Activated CD4-positive, CD25-positive, alpha-beta regulatory T cell (primary cell): ENCODE results near the gene GTF2F1.
A peak's percentile ranks its signal among the peaks of the same experiment; 100 is the strongest.
"Not testable (repeated sequence)": the region's sequence is repeated elsewhere in the genome, so short reads cannot be mapped to it uniquely, and the experiment has no call there.

Experiments used
- DNase-seq, 4 experiments: peaks; one replicate each; lab custom pipeline; 2025; lab: John Stamatoyannopoulos, UW

Gene GTF2F1

DNA sequence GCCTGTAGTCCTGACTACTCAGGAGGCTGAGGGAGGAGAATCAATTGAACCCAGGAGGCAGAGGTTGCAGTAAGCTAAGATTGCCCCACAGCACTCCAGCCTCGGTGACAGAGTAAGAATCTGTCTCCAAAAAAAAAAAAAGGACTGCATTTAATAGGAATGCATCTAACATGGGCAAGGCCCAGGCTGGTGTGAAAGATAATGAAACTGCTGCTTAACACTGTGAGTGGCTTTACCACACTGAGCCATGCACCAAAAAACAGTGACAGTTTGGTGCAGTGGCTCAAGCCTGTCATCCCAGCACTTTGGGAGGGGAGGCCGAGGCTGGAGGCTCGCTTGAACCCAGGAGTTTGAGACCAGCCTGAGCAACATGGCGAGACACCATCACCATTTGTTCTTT is 8.6 kb downstream of the GTF2F1 start:
- no peak for DNase-seq

DNA sequence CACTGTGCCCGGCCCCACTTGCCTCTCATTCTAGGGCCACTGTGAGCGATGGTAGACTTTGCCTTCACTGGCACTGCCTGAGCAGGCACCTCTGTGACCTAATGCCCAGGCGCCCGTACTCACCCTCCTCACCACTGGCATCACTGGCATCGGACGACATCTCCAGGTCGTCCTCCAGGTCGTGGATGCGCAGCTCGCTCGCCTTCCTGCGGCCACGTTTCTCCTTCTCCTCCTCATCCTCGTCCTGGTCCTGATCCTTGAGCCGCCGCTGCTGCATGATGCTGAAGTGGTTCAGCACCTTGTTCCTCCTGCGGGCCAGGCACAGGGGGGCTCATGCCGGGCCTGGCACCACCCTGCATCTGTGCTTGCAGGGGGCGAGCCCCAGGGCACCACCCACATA is 9.8 kb downstream of the GTF2F1 start:
- no peak for DNase-seq

DNA sequence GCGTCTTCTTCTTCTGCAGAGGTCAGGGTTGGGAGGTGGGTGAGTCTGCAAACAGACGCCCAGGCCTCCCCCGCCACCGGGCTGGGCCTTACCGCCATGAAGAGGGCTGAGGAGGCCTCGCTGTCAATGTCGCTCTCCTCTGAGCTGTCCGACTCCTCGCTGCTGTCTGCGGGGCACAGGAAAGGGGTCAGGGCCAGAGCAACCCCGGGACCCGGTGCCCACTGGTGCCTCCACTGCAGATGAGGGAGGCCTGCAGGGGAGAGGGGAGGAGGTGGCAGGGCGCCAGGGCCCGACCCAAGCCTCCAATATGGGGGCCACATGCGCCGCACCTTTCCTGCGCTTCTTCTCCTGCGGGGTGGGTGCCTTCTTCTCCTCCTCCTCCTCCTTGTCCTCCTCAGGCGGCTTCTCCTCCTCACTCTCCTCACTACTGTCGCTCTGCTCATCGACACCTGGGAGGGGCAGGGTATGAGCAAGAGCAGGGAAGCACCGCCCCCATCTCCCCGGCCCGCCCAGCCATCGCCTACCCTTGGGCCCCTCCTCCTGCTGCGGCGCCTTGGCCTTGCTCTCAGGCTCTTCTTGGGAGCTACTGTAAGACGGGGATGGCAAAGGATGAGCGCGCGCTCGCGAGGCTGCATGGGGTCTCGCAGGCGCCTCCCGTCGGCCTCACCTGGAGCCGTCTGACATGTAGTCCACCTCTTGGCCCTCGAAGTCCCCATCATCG is 11.8 kb downstream of the GTF2F1 start:
- DNase-seq: no peak

DNA sequence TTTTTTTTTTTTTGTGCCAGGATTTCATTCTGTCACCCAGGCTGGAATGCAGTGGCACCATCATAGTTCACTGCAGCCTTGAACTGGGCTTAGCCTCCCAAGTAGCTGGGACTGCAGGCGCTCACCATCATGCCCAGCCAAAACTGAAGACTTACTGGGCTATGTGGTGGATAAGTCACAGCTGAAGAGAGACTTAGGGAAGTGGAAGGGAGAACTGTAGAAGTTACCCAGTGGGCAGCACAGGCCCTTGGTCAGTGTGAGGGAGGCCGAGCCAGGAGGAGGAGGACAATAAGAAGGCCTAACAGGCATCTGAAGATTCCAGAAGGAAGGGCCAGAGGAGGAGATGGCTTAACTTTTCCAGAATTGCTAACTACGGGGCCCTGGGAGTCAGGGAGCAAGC is 13.2 kb downstream of the GTF2F1 start:
- DNase-seq: no peak

DNA sequence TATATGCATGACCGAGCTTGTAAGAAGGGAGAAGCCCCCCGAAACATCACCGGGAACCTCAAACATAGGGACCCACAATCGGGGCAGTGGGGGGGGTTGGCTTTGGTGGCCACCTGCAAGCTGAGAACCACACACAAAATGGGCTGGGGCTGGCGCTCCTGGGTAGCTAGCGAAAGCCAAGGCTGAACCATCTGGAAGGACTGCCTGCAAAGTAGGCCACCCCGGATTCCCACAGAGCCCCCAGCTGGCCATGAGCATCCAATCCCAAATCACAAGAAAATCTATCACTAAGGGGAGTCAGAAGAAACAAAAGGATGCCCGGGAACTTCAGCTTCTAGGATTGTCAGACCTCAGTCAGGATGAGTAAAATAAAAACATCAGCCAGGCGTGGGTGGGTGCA is 14.5 kb downstream of the GTF2F1 start:
- no peak for DNase-seq

DNA sequence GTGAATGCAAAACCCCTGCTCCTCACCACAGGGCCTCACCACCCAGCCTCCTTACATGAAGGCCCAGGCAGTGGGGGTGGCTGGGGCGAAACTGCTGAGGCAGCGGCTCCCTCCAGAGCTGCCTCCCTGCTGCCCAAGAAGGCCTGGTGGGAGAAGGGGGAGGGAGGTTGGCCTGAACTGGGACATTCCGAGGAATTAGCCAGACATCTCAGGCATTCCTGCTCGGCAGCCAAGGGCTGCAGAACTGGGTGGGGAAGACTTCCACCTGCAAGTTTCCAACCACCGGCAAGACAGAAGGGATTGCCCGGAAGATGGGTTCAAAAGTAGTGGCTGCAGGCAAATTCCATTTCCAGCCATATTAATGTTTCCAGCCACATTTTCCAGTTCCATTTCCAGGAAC is 14.9 kb downstream of the GTF2F1 start:
- DNase-seq: no peak

DNA sequence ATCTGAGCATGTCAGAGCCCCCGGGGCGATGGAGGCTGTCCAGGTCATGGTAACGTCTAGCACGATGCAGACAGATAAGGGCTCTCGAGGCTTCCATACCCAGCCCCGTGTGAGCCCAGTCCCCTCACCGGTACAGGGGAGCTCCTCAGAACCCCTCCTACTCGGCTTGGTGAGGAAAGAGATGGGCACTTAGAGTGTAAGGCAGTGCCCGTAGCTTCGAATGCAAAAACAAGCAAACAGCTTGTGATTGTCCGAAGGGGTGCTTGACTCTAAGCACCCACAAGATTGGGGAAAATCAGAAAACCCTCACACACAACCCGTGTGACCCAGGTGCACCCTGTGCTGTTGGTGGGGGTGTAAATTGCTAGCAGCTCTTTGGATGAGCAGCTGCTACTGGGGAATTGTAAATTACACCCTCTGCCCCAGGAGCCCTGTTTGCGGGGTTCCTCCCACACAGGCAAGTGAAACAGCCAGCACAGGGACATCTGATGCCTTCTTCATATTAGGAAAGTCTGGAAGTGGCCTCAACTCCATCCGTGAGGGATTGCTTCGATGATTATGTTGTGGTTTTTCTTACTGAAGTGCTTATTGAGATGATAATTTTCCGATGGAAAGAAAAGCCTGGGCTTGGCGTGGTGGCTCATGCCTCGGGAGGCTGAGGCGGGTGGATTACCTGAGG is 16.3 kb downstream of the GTF2F1 start:
- no peak for DNase-seq

DNA sequence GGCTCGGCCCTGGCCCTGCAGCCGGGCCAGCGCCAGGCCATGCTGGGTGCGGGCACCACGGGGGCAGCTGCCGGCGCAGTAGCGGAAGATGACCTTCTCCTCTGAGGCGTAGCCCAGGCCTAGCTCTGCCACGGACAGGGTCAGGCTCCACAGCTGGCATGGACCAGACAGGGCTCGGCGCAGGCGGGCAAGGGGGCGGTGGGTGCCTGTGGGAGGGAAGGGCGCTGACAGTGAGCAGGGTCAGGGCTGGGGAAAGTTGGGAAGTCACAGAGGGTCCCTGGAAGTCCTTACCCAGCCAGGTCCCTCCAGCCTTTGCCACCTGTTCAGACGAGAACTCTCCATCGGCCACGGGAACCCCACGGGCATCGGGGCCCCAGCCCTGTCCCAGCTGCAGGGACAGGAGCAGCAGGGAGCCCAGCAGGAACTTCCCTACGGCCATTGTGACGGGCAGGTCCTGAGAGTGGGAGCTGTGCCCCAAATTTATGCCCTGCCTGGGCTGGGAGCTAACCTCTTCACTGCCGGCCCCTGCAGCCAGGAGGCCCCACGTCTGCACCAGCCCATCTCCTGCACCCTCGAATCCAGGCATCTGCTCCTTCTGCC is 17.5 kb downstream of the GTF2F1 start, which contains the start of gene PSPN:
TSS of gene PSPN (minus strand) at position 523 of the 600 bp plus-strand sequence. CDS start at position 439, 84 bp downstream.
- DNase-seq: no peak

DNA sequence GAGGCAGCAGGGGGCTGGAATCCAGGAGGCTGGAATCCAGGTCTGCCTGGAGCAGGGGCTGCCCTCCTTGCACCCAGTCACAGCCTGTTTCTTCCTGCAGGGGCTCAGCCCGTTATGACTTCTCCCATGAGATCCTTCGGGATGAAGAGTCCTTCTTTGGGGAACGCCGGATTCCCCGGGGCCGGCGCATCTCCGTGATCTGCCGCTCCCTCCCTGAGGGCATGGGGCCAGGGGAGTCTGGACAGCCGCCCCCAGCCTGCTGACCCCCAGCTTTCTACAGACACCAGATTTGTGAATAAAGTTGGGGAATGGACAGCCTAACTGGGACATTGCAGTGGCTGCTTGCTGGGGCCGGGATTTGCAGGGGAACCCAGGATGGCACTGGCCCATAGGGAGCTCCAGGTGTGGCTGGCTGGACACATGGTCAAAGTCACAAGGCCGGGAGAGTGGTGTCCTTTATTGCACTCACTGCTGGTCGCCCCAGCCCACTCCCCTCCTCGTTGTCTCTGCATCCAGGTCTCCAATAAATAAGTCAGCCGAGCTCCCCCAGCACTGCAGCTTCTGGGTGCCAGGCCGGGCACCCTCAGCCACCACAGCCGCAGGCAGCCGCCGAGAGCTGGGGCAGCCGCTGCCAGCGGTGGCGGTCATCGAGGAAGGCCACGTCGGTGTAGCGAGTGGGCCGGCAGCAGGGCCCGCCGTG is 18.1 kb downstream of the GTF2F1 start:
- DNase-seq: no peak

DNA sequence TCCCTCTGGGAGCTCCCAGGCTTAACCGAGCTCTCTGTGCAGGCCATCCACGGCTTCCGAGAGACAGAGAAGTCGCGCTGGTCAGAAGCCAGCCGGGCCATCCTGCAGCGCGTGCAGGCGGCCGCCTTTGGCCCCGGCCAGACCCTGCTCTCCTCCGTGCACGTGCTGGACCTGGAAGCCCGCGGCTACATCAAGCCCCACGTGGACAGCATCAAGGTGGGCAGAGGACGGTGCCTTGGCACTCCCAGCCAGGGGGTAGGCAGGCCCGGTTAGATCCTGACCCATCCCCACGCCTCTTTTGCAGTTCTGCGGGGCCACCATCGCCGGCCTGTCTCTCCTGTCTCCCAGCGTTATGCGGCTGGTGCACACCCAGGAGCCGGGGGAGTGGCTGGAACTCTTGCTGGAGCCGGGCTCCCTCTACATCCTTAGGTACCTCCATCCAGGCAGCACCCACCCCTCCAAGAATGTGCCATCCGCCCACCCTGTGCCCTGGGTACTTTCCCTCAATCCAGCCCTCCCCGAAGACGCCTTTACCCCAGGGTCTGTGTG is 18.7 kb downstream of the GTF2F1 start:
- no peak for DNase-seq

DNA sequence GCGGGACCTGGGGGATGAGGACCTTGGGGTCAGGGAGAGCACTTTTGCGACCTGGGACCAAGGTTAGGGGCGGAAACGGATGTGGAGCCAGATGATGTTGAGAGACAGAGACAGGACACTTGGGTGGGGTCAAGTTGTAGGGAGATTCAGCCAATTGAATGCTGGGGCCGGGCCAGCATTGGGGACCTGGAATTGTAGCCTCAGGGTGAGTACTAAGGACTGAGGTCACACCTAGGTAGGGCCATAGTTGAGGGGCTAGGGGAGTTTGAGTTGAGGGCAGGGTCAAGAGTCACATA is 19.2 kb downstream of the GTF2F1 start:
- DNase-seq: no peak

DNA sequence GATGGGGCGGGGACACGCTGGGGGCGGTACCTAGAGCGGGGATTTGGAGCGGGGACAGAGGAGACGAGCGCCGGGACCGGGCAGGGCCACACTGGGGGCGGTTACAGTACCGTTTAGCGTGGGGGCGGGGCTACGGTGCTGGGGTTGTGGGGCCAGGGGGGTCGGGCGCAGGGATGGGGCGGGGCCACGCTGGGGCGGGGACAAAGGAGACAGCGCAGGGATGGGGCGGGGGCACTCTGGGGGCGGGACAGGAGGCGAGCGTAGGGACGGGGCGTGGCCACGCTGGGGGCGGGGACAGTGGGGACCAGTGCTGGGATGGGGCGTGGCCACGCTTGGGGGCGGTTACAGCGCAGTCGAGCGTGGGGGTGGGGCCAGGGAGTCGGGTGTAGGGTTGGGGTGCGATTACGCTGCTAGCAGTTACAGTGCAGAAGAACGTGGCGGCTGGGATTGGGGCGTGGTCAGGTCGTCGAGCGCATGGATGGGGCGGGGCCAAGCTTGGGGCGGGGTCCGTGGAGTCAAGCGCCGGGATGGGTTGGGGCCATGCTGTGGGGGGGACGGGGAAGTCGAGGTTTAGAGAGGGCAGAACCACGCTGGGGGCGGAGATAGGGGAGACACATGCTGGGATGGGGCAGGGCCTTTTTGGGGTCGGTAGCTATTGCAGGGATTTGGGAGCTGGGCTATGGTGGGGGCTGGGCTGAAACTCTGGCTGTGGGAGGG is 19.7 kb downstream of the GTF2F1 start:
- DNase-seq: peak; percentile 97 to 99 (median 98)

DNA sequence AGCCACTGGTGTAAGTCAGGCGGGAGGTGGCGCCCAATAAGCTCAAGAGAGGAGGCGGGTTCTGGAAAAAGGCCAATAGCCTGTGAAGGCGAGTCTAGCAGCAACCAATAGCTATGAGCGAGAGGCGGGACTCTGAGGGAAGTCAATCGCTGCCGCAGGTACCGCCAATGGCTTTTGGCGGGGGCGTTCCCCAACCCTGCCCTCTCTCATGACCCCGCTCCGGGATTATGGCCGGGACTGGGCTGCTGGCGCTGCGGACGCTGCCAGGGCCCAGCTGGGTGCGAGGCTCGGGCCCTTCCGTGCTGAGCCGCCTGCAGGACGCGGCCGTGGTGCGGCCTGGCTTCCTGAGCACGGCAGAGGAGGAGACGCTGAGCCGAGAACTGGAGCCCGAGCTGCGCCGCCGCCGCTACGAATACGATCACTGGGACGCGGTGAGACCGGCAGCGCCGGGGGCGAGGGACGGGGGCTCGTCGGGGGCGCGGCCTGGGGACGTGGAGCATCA is 20.3 kb downstream of the GTF2F1 start, which contains the start of gene ALKBH7:
TSS of gene ALKBH7 (plus strand) at position 201 of the 502 bp plus-strand sequence. CDS start at position 228, 27 bp downstream.
- peak; percentile 81 to 91 (median 87) for DNase-seq

DNA sequence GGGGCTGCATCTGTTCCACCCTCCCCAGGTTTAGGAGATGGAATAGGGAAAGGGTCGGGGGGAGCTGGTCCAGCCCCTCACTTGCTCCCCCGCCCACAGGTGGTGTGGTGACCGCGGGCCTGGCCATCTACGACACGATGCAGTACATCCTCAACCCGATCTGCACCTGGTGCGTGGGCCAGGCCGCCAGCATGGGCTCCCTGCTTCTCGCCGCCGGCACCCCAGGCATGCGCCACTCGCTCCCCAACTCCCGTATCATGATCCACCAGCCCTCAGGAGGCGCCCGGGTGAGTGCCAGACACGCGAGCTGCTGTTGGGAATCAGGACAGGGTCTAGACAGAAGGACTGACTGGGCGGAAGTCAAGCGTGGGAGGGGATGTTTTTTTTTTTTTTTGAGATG is 28.6 kb downstream of the GTF2F1 start:
- no peak for DNase-seq

DNA sequence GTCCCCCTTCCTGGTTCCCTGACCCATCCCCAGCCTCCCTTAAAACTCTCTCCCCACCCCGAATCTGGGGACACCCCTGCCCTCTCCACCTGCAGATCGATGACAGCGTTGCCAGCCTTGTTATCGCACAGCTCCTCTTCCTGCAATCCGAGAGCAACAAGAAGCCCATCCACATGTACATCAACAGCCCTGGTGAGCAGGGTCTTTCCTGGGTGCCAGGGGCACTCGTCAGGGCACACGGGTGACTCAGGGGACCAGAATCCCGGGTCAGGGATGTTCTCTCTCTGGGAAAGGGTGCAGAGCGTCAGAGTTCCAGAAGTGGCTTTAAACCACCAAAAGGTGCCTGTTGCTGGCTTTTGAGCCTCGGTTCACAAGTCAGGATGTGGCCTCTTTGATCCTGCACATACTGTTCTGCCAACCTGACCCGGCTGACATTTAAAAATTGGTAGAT is 30.6 kb downstream of the GTF2F1 start:
- no peak for DNase-seq

DNA sequence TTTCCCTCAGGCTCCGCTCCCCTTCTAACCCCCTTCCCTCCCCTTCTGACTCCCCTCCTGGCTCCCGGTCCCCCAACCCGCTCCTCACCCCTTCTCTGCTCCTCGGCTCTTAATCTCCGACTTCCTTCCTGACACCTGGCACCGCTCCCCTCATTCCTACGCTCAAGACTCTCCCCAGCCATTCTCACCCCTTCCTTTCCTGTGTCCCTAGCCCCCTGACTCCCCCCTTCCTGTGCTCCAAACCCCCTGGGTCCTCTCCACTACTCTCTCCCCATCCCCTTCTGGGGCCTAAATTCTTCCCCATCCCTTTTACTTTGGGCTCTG is 31.0 kb downstream of the GTF2F1 start:
- DNase-seq: no peak

DNA sequence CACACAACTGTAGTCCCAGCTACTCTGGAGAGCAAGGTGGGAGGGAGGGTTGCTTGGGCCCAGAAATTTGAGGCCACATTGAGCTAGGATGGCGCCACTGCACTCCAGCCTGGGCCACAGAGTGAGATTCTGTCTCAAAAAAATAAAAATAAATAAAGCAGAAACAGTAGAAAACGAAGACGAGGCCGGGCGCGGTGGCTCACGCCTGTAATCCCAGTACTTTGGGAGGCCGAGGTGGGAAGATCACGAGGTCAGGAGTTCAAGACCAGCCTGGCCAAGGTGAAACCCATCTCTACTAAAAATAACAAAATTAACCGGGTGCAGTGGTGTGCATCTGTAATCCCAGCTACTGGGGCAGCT is 32.1 kb downstream of the GTF2F1 start:
- not testable (repeated sequence) for DNase-seq

DNA sequence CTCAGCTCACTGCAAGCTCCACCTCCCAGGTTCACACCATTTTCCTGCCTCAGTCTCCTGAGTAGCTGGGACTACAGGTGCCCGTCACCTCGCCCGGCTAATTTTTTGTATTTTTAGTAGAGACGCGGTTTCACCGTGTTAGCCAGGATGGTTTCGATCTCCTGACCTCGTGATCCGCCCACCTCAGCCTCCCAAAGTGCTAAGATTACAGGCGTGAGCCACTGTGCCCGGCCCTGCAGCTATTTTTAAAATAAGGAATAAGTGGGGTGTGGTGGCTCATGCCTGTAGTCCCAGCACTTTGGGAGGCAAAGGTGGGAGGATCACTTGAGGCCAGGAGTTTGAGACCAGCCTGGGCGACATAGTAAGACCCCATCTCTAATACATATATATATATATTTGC is 32.5 kb downstream of the GTF2F1 start:
- DNase-seq: not testable (repeated sequence)

DNA sequence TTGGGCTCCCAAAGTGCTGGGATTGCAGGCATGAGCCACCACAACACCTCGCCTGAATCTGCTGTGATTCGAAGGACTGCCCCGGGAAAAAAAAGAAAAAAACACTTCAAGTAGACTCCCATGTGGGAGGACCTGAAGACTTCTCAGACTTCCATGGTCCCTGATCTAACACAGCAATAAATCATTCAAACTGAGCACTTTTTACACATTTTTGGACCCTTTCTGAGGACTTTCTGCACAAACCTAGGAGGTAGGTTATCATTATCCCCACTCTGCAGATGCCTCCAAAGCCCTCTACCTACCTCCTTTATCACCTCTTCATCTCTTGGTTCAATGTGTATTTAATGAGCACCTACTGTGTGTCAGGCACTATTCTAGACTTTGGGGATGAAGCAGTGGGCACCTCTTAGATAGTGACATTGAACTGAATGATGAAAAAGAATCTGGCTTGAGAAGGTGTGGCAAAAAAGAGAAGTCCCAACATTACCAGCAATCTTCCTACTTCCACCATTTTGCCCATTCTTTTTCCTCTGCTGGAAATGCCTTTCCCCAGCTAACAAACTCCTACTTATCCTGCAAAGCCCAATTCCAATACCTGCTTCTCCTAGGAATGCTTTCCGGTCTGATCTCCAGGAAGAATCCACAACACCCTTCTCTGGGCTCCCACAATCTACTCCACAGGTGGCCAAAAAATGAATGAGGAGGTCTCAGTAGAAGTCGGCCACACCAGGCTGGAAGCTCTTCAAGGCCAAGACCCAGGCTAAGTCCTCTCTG is 33.2 kb downstream of the GTF2F1 start:
- no peak for DNase-seq

DNA sequence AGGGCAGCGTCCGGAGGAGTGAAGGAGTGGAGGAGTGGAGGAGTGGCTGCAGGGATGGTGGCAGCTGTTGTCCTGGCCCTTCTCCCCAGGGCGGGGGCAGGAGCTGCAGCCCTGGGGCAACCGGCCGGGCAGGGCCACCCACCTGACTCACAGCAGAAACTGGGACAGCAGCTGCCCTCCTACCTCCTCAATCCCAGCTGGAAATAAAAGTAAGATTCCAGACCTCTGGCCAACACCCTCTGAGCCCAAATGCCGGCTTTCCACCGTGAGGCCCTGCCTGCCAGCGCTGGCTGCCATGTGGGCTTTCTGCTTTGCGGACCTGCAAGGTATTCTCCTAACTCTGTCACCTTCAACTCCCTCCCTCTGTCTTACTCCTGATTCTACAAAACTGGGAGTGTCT is 35.0 kb downstream of the GTF2F1 start:
- DNase-seq: no peak

DNA sequence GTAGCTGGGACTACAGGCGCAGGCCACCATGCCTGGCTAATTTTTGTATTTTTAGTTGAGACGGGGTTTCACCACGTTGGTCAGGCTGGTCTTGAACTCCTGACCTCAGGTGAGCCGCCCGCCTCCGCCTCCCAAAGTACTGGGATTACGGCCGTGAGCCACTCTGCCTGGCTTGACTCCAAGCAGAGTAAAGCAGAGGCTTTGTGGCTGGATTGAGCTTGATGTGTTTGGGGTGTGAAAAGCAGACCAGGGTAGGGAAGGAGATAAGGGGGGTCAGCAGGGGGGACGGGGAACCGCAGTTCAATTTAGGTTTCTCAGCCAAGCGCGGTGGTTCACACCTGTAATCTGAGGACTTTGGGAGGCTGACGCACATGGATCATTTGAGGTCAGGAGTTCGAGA is 35.8 kb downstream of the GTF2F1 start:
- no peak for DNase-seq
